DMS 273 treated with DMSO at 0.1 percent for 48 hours (cell line): ENCODE measurements around the gene KNDC1.
"Not testable (repeated sequence)": the region's sequence is repeated elsewhere in the genome, so short reads cannot be mapped to it uniquely, and the experiment has no call there.

Experiments
- DNase-seq: peaks from one replicate; lab custom pipeline; 2025; lab: John Stamatoyannopoulos, UW

Gene KNDC1

DNA sequence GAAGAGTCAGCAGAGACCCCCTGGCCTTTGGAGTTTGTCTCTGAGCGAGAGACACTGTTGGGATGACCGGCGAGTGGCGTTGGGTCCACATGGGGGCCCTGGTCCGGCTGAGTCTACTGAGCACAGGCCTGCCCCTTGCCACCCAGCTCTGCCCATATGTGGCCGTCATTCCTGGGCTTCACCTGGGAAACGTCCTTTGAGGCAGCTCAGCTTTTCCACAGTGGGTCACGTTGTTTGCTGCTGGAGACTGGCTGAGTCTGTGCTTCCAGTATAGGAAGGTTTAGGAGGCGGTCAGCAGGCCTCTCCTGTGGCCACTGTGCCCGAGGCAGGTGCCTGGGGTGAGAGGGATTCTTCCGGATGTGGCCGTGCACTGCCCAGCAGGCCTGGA, 99.6 kb downstream of the KNDC1 start:
- no peak for DNase-seq

DNA sequence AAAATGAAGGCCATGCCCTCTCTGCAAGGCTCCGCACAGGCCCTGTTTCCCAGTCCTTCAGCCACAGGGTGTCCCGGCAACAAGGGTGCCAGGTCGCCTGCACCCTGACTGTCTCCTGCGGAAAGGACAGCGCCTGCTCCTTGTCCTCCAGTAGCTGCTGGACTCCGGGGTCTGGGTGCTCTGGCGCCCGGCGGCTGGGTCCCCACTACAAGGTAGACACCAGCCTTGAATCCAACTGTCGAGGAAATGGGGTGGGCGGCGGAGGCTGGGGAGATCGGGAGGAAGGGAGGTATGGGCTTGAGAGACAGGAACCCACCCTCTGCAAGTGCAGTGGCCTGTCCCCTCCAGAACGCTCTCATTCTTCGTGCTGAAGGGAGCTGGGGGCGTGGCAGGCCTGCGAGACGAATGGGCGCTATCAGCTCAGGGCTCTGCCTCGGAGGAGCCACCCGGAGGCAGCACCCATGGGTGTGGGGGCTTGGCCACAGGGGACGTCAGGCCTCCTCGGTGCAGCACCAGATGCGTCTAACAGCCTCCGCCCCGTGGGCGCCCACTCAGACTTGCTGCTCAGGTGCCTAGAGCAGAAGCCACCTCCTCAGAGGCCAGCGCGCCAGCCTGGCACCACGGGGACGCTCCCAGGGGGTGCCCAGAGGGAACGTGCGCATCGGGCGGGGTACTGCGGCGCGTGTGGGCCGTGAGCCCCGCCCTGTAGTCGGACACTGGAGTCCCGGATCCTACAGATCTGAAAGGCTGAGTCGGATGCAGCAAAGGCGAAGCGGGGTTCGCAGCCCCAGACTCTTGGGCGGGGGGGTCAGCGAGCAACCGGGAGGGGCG, 101.1 kb downstream of the KNDC1 start:
- DNase-seq = no peak

DNA sequence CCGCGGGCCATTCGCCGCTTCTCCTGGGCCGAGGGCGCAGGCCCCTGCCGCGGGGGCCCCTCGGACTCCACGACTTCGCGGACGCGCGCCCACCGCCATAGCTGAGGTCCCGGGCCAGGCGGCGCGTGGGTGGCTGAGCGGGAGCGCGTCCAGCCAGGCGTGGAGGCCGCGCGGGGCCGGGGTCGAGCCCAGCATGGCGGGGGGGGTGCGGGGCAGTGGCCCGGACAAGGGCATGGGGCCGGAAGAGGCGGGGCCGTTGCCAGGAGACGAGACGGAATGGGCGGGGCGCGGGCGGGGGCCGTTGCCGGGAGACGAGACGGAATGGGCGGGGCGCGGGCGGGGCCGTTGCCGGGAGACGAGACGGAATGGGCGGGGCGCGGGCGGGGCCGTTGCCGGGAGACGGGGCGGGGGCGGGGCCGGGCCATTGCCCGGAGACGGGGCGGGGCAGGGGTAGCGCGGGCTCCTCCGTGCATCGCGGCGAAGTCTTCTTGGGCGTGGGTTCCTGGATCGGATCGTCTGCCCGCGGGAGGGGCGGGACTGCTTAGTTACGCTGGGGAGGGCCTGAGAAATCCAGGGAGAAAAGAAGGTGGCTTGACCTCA, 101.8 kb downstream of the KNDC1 start:
- no peak for DNase-seq

DNA sequence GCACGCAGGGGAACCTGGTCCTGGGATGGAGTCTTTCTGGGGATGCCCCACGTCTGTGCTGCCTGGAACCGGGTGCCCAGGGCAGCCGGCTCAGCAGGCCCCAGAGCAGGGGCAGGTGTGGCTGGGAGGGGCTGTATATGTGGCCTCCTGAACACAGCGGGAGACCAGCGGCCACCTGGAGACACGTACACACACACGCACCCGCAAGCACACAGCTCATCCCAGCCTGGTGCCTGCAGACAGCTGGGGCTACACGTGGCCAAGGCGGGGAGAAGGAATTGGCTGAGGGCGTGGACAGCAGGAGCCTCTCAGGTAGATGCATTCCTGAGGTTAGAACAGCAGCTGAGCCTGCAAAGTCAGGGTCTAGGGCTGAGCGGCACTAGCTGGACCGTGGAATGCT, 102.7 kb downstream of the KNDC1 start:
- DNase-seq = no peak

DNA sequence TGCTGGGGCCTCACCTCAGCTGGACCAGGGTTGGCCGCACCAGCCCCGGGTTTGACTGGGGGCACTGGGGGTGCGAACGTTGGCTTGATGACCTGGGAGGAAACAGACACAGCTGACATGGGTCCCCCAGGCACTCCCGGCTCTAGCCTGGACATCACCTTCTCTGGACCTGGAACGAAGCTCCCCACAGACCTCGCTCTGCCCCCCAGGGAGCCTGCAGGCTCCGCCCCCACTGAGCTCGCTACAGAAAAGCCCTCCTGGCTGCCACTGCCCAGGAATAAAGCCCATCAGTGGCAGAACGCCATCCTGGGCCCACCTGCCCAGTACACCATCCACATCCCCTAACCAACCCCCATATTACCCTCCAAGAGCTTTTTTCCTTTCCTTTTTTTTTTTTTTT, 103.7 kb downstream of the KNDC1 start:
- no peak for DNase-seq

DNA sequence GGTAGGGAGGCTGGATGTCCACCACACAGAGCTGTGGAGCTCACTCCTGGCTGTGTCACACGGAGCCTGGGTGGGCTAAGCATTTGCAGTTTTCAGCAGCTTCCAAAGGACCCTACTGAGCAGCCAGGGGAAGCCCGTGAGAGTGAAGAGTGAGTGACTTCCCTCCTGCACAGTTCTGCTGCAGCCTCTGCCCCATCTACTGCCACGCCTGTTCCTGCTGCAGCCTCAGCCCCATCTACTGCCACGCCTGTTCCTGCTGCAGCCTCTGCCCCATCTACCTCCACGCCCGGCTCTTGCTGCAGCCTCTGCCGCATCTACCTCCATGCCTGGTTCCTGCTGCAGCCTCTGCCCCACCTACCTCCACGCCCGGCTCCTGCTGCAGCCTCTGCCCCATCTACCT, 104.4 kb downstream of the KNDC1 start:
- DNase-seq = no peak

DNA sequence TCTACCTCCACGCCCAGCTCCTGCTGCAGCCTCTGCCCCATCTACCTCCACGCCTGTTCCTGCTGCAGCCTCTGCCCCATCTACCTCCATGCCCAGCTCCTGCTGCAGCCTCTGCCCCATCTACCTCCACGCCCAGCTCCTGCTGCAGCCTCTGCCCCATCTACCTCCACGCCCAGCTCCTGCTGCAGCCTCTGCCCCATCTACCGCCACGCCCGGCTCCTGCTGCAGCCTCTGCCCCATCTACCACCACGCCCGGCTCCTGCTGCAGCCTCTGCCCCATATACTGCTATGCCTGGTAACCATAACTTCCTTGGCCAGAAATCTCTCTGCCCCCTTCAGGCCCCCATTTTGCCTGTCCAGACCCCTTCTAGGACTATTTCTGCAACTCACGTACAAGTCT, 105.0 kb downstream of the KNDC1 start:
- DNase-seq = not testable (repeated sequence)

DNA sequence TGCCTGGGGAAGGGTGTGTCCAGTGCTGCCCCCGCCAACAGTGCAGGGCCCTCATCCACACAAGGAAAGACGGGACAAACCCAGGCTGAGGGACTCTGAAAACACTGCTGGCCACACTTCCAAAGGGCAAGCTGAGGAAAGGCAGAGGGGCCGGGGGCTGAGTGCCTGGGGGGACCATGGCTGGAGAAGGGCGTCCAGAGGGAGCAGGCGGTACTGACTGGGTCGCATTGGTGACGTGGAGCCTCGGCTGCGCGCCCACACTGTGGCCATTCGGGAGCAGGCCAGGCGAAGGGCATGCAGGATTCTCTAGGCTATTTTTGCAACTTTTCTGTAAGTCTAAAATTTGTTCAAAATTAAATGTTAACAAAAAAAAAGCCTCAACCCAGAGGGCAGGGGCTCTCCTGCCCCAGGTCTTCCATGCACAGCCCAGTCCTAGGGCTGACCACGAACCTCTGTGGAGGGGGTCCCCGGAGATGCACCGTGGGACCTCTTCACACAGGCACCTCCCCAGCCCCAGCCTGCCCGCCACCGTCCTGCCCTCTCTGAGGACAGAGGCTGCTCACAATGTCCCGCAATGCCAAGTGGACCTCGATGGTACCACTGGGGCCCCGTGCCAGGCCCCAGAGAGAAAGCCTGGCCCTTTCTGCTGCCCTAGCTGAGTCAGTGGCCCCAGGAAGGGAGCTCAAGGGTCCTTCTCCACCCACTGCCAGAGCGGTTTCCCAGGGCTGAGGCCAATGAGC, 106.2 kb downstream of the KNDC1 start:
- no peak for DNase-seq

DNA sequence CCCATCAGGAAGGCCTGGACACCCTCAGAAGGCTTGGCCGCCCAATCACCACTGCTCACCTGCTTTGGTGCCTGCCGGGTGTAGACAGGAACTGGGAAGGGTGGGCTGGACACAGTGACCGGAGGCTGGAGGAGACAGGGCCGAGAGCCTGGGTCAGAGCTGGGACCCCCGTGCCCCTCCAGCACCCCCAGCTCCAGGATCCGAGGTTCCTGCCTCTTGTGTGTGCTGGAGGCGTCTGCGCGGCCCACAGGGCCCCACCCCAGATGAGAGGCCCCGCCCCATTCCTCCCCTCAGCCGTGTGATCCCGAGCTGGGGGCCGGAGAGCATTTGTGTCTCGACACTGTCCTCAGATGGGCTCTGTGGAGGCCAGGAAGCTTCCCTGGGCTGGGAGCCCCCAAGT, 107.3 kb downstream of the KNDC1 start:
- DNase-seq = no peak

DNA sequence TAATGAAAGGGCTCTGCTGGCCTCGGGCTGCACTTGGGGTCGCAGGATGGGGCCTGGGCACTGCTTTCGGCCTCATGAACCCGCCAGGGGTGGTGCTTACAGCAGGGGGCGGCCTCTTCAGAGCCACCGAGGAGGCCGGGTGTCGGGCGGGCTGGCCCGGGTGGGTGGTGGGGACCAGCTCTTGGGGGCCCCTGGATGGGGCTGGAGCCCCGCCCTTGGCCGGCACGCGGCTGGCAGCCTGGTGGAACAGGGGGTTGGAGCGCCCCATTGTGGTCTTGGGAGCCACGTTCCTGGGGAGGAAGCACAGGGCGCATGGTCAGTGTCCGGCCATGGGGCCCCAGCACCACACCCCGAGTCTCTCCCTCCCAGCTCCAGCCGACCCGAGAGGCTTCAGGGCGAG, 107.8 kb downstream of the KNDC1 start:
- DNase-seq = no peak

DNA sequence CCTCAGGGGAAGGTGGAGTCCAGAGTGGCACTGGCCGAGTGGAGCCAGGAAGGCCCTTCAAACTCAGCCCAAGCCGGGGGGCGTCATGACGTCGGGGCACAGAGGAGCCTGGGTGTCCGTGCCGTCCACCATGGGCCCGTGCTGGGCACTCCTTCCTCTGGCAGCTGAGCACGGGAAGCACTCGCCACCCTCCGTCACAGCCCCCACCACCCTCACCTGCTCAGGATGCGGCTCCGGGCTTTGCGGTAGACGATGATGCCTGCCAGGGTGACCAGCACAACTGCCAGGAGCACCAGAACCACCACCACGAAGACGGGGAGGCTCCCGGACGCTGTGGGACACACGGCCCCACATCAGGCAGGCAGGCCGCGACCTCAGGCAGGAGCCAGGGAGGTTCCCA, 108.5 kb downstream of the KNDC1 start:
- DNase-seq = no peak

DNA sequence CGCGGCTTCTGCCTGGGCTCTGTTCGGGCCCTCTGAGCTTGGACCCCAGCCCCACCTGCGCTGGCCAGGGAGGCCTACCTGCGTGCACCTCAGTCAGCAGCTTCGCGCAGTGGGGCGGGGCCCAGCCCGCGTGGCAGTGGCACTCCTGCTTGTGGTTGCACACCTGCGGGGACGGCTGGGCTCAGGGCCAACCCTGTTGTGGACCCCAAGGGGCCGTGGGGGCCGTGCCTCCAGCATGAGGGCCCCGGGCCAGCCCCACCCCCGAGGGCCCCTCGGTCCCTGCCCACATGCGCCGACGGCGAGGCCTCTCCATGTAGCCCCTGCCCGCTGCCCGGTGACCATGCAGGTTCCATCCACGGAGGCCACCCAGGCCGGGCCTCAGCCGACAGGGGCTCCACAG, 109.3 kb downstream of the KNDC1 start:
- DNase-seq = no peak

DNA sequence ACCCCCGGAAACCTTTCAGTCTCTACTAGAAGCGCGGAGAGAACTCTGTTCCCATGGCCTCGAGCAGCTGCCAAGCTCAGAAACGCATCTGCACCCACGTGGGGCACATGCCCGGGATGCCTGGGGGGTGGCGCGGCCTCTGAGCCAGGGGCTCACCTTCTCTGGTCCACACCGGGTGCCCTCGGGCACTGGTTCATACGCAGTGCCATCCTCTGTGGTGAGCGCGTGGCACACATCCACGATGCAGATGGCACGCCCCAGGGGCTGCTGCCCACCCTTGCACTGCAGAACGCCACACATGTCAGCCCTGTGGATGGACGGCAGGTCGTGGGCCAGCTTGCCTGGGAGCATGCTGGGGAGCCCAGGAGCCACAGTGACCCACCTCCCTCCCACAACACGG, 110.2 kb downstream of the KNDC1 start:
- no peak for DNase-seq

DNA sequence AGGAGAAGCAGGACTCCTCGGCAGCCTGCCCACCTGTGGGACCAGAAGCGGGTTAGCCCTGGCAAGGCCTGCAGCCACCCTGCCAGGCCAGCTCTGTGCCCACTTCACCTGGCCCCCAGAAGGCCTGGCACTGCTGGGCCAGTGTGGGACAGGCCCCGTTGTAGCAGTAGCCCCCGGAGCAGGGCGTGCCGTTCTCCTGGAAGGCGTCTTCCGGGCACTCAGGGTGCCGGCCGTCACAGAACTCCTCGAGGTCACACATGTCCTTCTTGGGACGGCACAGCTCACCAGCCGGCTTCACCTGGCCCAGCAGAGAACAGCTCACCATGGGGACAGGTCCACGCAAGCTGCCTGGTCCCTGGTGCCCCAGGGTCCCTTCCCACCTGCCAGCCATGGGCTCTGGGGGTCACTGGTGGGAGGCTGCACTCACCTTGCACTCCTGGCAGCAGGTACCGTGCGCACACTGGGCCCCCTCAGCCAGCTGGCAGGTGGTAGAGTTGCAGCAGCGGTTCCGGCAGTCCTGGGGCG, 110.8 kb downstream of the KNDC1 start:
- DNase-seq = no peak

DNA sequence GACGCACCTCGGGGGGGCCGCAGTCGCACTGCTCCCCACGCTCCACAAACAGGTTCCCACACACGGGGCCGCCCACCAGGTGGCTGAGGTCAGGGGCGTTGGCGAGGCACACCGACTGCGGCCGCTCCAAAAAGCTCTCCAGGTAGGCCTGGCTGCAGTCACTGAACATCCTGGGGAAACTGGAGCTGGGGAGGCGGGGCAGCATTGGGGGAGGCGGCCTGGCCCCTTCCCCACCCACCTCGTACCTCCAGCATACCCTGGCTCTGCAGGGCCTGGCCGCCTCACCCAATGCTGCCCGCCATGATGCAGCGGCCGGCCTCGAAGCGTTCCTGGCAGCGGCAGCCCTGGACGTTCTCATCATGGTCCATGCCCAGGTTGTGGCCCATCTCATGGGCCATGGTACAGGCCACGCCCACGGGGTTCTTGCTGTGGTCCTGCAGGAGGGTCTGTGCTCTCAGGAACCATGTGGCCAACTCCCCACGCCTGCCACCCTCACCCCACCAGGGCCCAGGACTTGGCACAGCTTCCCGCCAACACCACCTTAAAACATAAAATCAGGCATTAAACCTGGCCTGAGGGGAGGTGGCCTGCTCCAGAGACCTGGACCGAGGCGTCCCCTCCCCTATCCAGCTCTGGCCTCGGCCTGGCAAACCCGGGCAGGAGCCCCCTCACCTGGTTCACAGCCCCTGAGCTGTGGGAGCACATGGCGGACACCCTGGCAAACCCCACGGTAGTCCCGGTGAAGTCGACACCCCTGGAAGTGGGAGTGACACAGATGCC, 111.7 kb downstream of the KNDC1 start:
- no peak for DNase-seq

DNA sequence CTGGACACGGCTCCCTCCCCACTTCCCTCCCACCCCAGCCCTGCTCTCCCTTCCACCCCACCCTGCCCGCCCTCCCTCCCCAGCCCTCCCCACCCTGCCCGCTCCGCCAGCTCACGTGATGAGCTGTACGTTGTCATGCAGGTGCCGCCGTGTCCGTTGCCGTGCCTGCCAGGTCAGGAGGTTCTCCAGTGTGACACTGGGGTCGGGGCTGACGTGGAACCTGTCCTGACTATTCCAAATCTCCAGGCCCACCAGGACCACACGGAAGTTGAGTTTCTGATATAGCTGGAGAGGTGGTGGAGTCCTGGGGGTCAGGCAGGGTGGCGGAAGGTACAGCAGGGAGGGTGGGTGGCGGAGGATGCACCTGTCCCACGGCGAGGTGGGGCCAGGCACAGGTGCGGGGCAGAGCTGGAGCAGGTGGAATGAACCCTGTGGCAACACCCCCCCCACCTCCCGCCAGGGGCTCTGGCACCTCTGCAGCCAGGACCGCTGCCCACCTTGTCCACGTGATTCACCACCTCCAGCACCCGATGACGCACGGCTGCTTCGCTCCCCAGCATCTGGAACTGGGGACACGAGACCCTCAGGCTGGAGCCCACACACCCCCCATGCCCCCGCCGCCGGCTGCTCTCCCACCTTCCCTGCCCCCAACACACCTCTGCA, 112.4 kb downstream of the KNDC1 start:
- DNase-seq = no peak

DNA sequence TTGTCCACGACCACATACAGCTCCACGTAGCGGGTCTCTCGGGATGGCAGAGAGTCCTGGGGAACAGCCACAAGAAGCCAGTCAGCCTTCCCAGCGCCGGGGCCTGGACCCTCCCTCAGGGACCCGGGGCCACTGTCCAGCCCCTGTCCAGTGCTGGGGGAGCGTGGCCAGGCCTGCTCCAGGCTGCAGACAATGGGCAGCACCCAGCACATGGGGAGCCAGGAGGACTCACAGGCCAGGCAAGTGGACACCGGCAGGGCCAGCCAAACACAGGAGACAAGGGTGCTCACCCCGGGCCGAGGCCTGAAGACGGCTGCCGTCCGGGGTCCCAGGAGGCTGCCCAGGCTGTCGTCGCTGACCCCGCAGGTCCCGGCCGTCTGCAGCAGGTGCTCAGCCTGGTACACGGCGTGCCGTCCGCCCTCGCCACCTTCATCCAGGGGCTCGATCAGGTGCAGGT, 113.0 kb downstream of the KNDC1 start:
- no peak for DNase-seq

DNA sequence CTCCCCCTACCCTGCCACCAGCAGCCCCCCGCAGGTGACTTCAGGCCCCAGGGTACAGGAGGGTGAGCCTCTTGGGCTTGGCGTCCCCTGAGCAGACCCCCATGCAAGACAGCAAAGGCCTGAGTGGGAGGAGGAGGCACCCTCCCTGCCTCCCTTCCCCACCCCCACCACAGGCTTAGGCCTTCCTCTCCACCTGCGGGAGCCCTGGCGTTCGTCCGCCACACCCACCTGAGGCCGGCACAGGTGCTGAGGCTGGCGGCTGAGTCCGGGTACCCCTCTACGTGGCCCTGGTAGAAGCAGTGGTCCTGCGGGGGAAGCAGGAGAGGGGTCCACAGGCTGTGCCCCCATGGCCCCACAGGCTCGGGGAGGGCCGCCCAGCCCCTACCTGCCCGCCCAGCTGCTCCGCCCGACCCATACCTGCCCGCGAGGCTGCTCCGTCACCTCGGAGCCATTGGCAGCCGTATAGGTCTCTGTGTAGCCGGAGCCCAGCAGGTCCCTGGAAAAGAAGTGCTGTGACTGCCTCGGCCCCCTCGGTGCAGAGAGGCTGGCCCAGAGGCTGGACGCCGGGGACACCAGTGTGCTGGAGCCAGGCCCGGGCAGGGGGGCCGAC, 113.6 kb downstream of the KNDC1 start:
- DNase-seq = no peak

DNA sequence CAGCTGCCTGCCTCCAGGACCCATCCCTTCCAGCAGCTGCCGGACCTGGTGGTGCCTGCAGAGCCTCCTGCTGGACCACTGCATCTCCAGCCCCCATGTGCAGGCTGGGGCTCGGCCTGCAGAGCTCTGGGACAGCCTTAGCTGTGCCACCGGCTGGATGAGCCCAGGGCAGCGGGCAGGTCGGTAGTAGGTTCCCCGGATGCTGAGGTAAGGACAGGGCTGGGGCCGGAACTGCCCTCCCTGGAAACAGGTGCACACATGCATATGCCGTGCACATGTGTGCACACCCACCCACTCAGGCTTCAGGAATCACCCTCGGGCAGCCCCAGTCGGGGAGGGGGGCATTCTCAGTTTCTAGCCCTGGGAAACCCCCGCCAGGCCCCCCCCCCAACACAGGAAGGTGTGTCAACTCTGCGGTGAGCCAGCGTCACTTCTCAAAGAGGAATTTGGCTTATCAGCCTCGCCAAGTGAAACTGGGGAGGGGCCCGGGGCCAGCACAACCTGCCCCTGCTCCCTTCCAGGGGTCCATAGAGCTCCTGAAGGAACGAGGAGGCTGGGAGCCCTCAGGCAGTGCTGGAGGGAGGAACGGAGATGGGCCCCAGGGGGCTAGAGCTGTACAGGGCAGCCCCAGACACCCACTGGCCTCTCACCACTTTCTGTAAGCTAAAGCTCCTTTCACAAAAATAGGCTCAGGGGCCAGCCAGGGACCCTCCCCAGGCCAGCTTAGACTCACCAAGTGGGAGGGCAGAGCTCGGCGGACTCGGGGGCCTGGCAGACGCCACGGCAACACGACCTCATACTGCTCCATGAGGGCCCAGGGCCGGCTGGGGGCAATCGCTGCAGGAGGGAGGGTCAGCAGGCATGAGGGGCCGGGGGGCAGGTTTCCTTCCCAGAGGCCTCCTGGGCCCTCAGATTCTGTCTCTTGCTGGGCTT, 115.0 kb downstream of the KNDC1 start:
- no peak for DNase-seq

DNA sequence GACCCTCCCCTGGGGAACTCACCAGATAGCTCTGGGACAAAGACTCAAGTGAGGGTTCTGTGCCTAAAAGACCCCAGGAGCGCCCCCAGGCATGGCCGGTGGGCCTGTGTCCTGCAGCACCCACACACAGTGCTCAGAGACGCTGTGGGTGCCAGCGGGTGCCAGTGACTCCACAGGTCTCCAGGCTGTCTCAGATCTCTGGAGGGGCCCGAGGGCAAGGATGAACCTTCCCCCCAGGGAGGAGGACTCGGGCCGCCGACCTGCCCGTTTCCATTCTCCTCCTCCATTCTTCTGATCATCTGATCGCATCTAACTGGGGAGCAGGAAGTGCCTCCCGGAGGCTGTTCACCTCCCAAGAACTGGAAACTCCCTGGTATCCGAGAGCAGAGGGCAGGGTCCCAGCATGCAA, 115.7 kb downstream of the KNDC1 start:
- DNase-seq = no peak
